Adipose tissue (tissue), 3 donors: ENCODE results near the gene KCND2. TPM values are rescaled to one million over a fixed set of nuclear protein-coding genes. Genes with fewer than 3 reads are reported as not detected.
"Not testable (repeated sequence)": the region's sequence is repeated elsewhere in the genome, so short reads cannot be mapped to it uniquely, and the experiment has no call there.

Source experiments
- H3K27ac ChIP-seq: one replicate; pipeline ENCODE4 v1.5.1; 2013; ENCODE audit warnings: low read depth, low read length
- WGBS, 3 donors: extraction: QIAGEN DNeasy Blood & Tissue Kit; methylation state at CpG; one replicate each; pipeline ENCODE4 v1.1.7; 2013; 5-methylcytosine and 5-hydroxymethylcytosine counted together
- polyA plus RNA-seq, 3 donors: library from polyadenylated mRNA; stranded (reverse); fragments of 200-250 nt; gene quantifications; one replicate each; pipeline ENCODE4 v1.2.3, GENCODE V29; 2013
- donor health status: healthy with polysubstance abuse.
- donor health status: Bipolar disorder and iron deficiency.
- donor health status: healthy.

KCND2 gene
- polyA plus RNA-seq, 3 donors: 0.05 to 0.67 (median 0.46) TPM

- H3K27ac ChIP-seq: no peak overlapping the region
- WGBS, 3 donors: 82 to 88% (median 87%) methylated on average over 3 of the region's 3 CpGs
These were observed 470.2 kb downstream of the KCND2 start for GRCh38 chr7:120743128-120743527.

DNA sequence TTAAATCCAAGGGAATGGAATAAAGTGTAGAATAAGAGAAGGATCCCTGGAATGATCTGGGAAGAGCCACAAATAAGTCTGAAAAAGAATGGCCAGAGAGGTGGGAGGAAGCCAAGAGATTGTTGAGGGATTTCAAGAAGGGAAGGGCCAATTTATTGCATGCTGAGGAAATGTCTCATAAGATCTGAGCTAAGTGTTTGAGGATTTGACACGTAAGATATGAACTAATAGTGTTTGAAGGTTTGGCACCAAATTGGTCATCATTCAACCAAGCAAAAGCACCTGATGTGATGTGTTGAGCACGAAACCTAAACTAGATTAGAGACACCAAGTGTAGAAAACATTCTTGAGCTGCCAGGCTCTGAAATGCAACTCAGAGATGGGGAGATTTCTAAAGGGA, 487.1 kb downstream of the KCND2 start:
- 70 to 76% (median 72%) methylated on average over 2 of the region's 2 CpGs for WGBS, 3 donors

GRCh38 chr7:120760851-120761250, 487.9 kb downstream of the KCND2 start:
- H3K27ac ChIP-seq: no peak overlapping the region
- 65 to 73% (median 69%) methylated on average over 3 of the region's 3 CpGs for WGBS, 3 donors

More for the DNA sequence above, 487.1 kb downstream of the KCND2 start:
- no peak overlapping the region for H3K27ac ChIP-seq

DNA sequence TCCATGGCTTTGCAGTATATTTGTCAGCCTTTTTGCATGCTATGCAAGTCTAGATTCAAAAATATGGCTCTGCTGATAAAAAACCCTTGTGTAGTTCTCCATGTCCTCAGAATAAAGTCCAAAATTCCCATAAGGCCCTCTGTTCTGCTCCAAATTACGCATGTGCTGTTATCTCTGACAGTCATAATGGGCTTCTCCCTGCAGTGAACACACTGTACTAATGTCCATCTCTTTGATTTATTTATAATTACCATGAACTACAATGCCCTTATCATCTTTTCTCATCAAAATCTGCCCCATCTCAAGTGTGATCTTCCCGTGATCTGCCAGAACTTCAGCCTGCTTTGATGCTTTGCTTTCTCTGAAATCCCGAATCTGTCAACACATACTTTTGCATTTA, 497.2 kb downstream of the KCND2 start:
- WGBS, 3 donors: 77 to 84% (median 80%) methylated on average over 3 of the region's 3 CpGs
- H3K27ac ChIP-seq: no peak overlapping the region

GRCh38 chr7:120774481-120774880, 501.5 kb downstream of the KCND2 start:
- H3K27ac ChIP-seq: no peak overlapping the region
- WGBS, 3 donors: 52 to 83% (median 78%) methylated on average over 3 of the region's 3 CpGs

DNA sequence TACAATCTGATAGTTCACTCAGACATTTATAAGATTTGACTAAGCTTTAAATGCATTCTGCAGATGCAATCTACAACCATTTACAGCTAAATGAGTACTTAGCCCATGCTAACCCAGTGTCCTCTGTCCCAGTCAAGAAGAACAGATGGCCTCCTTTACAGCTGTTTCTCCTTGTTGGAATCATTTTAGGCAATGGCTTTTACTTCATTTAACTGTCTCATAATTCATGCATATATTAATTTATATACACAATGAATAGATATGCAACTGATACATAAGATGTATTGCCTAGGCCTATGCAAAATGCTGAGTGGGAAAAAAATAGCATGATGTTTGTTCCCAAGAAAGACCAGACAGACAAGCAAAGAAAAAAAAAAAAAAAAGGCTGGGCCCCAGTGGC, 502.8 kb downstream of the KCND2 start:
- no peak overlapping the region for H3K27ac ChIP-seq

- H3K27ac ChIP-seq: not testable (repeated sequence)
- WGBS, 3 donors: 79 to 93% (median 87%) methylated on average over 8 of the region's 8 CpGs
These were observed 506.1 kb downstream of the KCND2 start for GRCh38 chr7:120779078-120779477.

- WGBS, 3 donors: 81 to 86% (median 85%) methylated on average over 7 of the region's 7 CpGs
- not testable (repeated sequence) for H3K27ac ChIP-seq
These were observed 507.5 kb downstream of the KCND2 start for GRCh38 chr7:120780451-120780850.

DNA sequence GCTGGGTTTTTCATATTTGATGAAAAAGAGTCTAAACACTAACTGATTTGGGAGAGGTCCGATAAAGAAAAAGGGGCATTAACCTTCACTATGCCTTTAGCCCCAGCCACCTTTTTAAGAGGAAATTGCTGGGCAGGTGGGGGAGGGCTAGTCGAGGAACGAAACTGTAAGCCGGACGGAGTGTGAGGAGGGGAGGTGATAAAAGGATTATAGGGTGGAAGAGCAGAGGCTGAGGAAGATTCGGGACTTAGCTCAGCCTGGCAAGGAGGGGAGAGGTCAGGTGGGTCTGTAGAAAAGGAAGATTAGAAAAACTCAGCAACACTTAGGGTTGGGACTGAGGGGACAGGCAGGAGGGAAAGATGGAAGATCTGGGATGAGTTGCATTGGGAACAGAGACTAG, 508.0 kb downstream of the KCND2 start:
- no peak overlapping the region for H3K27ac ChIP-seq
- 84 to 87% (median 85%) methylated on average over 6 of the region's 6 CpGs for WGBS, 3 donors

DNA sequence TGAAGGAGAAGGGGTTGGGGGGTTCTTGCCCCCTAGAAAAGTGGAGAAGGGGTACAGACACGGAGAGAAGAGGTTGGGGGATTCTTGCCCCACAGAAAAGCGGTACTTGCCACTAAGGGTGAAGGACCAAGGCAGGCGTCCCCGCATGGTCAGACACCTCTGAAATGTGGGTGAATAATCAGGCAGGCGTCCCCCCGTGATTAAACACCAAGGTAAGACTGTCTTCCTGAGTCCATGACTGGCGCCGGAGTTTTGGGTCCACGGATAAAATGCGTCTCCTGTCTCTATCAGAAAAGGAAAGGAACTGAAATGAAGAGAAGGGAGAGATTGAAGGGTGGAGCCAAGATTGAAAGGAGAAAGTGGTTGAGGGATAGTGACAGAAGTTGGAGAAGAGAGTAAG, 508.9 kb downstream of the KCND2 start:
- WGBS, 3 donors: 91 to 97% (median 94%) methylated on average over 10 of the region's 10 CpGs
- not testable (repeated sequence) for H3K27ac ChIP-seq

GRCh38 chr7:120783273-120783672, 510.3 kb downstream of the KCND2 start:
- WGBS, 3 donors: 80 to 87% (median 83%) methylated on average over 6 of the region's 6 CpGs
- no peak overlapping the region for H3K27ac ChIP-seq

GRCh38 chr7:120783721-120784120, 510.7 kb downstream of the KCND2 start:
- 77 to 83% (median 79%) methylated on average over 5 of the region's 5 CpGs for WGBS, 3 donors
- no peak overlapping the region for H3K27ac ChIP-seq

DNA sequence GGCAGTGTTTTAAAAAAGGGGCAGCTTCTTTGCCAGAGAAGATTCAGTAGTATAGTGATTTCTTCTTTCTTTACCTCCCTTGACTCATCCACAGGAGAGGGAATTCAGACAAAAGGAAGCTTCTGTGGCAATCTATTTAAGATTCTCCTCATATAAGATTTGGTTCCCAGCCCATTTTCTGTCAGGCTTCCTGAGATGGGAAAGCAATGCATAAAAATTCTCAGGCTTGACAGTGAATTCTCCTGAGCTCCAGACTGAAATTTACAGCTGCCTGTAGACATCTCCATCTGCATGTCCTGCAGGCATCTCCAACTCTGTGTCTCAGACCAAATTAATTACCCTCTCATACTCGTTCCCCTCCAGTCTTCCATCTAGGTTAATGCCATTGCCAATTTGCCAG, 512.1 kb downstream of the KCND2 start:
- WGBS, 3 donors: 38 to 80% (median 60%) methylated on average over 1 of the region's 1 CpG
- H3K27ac ChIP-seq: no peak overlapping the region

GRCh38 chr7:120792091-120792860, 519.3 kb downstream of the KCND2 start:
- WGBS, 3 donors: 46 to 50% (median 50%) methylated on average over 13 of the region's 13 CpGs
- H3K27ac ChIP-seq: no peak overlapping the region

DNA sequence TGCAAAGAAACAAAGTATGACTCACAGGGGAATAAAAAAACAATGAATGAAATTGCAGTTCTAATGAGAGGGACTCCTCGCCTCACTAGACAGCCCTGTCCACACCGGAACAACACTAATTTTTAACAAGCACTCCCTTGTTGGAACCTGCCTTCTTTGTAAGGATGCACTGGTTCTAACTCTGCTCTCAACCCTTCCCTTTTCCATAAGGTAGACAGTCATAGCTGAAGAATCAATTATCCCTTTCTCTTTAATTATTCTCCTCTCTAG, 519.8 kb downstream of the KCND2 start:
- H3K27ac ChIP-seq: no peak overlapping the region
- 94 to 100% (median 100%) methylated on average over 2 of the region's 2 CpGs for WGBS, 3 donors

- WGBS, 3 donors: 74 to 95% (median 95%) methylated on average over 3 of the region's 3 CpGs
- no peak overlapping the region for H3K27ac ChIP-seq
These were observed 520.4 kb downstream of the KCND2 start for GRCh38 chr7:120793213-120793936.

- no peak overlapping the region for H3K27ac ChIP-seq
- 67 to 73% (median 72%) methylated on average over 4 of the region's 4 CpGs for WGBS, 3 donors
These were observed 521.2 kb downstream of the KCND2 start for GRCh38 chr7:120794106-120794729.

DNA sequence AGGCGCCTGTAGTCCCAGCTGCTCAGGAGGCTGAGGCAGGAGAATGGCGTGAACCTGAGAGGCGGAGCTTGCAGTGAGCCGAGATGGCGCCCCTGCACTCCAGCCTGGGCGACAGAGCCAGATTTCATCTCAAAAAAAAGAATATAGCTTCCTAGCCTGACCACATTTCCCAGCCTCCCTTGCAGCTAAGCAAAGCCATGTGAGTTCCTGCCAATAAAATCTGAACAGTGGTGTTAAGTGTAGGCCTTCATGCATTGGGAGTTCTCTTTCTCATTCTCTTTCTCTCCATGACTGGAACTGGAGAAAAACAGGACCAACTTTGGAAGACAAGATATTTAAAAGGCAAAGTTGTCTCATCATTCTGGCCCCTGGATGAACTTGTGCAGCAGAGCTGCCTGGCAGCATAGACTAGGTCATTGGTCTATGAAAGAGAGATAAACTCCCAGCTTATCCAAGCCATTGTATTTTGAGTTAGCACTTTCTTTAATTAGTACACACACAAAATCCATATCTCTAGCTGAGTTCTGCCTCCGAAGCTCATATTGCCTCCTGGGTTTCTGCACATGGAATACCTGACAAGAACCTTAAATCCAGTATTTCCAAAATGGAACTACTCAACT, 524.2 kb downstream of the KCND2 start:
- 95 to 96% (median 96%) methylated on average over 7 of the region's 7 CpGs for WGBS, 3 donors
- no peak overlapping the region for H3K27ac ChIP-seq

DNA sequence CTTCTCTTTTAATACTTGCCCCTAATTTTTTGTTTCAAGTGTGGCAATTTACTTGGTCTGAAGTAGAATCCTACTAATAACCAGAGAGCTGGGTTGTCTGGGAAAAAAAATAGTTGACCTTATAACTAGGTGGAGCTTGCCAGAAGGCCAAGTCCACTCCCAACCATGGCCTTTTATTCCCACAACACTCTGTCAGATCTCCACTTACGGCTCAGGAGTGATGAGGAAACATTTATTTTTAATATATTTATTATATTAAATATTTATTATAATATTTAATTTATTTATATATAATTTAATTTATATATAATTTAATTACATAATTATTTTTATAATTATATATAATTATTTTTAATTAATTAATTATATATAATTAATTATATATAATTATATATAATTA, 526.2 kb downstream of the KCND2 start:
- no peak overlapping the region for H3K27ac ChIP-seq
- WGBS, 3 donors: 93 to 98% (median 97%) methylated on average over 1 of the region's 1 CpG
